Loucy (cell line): Measurements from ENCODE around the gene PCDHGC4.

ENCODE experiments used
- H2AFZ ChIP-seq: fragments of 200-600 bp; sonication (generic); 2 replicates; pipeline ENCODE4 v1.6.0; 2016; ENCODE audit warnings: antibody characterized with exemption, mild to moderate bottlenecking, low read length, moderate library complexity
- H3F3A ChIP-seq: fragments of 200-600 bp; 2 replicates; pipeline ENCODE4 v1.6.0; 2016; ENCODE audit warnings: antibody characterized with exemption, low read depth, mild to moderate bottlenecking
- H3K27me3 ChIP-seq: fragments of 200-600 bp; sonication (generic); 2 replicates; pipeline ENCODE4 v1.6.1; 2014; ENCODE audit warnings: low read length, mild to moderate bottlenecking; ENCODE audit not compliant: insufficient read depth, poor library complexity, severe bottlenecking
- H3K36me3 ChIP-seq: fragments of 200-600 bp; sonication (generic); 2 replicates; pipeline ENCODE4 v1.6.1; 2016; ENCODE audit warnings: low read length; ENCODE audit not compliant: insufficient read depth
- H3K4me1 ChIP-seq: fragments of 200-600 bp; sonication (generic); 2 replicates; pipeline ENCODE4 v1.5.1; 2014; ENCODE audit warnings: low read length, mild to moderate bottlenecking; ENCODE audit not compliant: insufficient read depth, poor library complexity, severe bottlenecking
- H3K4me2 ChIP-seq: fragments of 200-600 bp; sonication (generic); 2 replicates; pipeline ENCODE4 v1.6.0; 2014; ENCODE audit warnings: antibody characterized with exemption, low read length, low read depth, mild to moderate bottlenecking; ENCODE audit not compliant: poor library complexity, severe bottlenecking
- H3K4me3 ChIP-seq: fragments of 200-600 bp; sonication (generic); 2 replicates; pipeline ENCODE4 v1.5.1; 2014; ENCODE audit warnings: low read length, mild to moderate bottlenecking, mixed read lengths; ENCODE audit not compliant: poor library complexity, severe bottlenecking
- H3K79me2 ChIP-seq: fragments of 200-600 bp; sonication (generic); 2 replicates; pipeline ENCODE4 v1.6.1; 2014; ENCODE audit warnings: low read length; ENCODE audit not compliant: insufficient read depth
- H3K9ac ChIP-seq: fragments of 200-600 bp; sonication (generic); 2 replicates; pipeline ENCODE4 v1.6.0; 2014; ENCODE audit warnings: mild to moderate bottlenecking, low read depth, low read length, moderate library complexity; ENCODE audit not compliant: poor library complexity, severe bottlenecking
- H3K9me2 ChIP-seq: fragments of 200-600 bp; sonication (generic); replicated peaks from 2 replicates; pipeline ENCODE4 v1.6.1; 2016; ENCODE audit warnings: low read depth, low read length, mixed read lengths
- H3K9me3 ChIP-seq: fragments of 200-600 bp; sonication (generic); 2 replicates; pipeline ENCODE4 v1.6.1; 2014; ENCODE audit warnings: mild to moderate bottlenecking, antibody characterized with exemption, low read length, low read depth; ENCODE audit not compliant: insufficient read depth
- H4K20me1 ChIP-seq: fragments of 200-600 bp; sonication (generic); 2 replicates; pipeline ENCODE4 v1.6.0; 2014; ENCODE audit warnings: antibody characterized with exemption, low read length, mild to moderate bottlenecking; ENCODE audit not compliant: insufficient read depth, poor library complexity, severe bottlenecking
- EZH2phosphoT487 ChIP-seq: fragments of 200-600 bp; IDR thresholded peaks from 2 replicates; pipeline ENCODE4 v1.6.1; 2018; ENCODE audit warnings: antibody characterized with exemption, mild to moderate bottlenecking, moderate library complexity, borderline replicate concordance
- TF ChIP-seq, protein P1 (sequence below): fragments of 200-600 bp; sonication (generic); conservative IDR thresholded peaks from 2 replicates; pipeline ENCODE4 v1.5.1; 2014; ENCODE audit warnings: mild to moderate bottlenecking, antibody characterized with exemption, low read length

Gene PCDHGC4

GRCh38 chr5:141494761-141495452, 10.1 kb downstream of the PCDHGC4 start:
- no peaks in the 10 kb centered on the region for H4K20me1 ChIP-seq
- no peak overlapping the region for H3K9ac ChIP-seq
- H3K4me3 ChIP-seq, result no peak overlapping the region
- no peak overlapping the region; the same call in 1 of the 2 replicates for H2AFZ ChIP-seq
- no peaks in the 10 kb centered on the region for H3K4me1 ChIP-seq
- TF ChIP-seq, protein P1, sequence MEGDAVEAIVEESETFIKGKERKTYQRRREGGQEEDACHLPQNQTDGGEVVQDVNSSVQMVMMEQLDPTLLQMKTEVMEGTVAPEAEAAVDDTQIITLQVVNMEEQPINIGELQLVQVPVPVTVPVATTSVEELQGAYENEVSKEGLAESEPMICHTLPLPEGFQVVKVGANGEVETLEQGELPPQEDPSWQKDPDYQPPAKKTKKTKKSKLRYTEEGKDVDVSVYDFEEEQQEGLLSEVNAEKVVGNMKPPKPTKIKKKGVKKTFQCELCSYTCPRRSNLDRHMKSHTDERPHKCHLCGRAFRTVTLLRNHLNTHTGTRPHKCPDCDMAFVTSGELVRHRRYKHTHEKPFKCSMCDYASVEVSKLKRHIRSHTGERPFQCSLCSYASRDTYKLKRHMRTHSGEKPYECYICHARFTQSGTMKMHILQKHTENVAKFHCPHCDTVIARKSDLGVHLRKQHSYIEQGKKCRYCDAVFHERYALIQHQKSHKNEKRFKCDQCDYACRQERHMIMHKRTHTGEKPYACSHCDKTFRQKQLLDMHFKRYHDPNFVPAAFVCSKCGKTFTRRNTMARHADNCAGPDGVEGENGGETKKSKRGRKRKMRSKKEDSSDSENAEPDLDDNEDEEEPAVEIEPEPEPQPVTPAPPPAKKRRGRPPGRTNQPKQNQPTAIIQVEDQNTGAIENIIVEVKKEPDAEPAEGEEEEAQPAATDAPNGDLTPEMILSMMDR, result no peak
- no peak for TF ChIP-seq EZH2phosphoT487
- no peaks in the 10 kb centered on the region for H3K79me2 ChIP-seq
- H3F3A ChIP-seq, result no peaks in the 10 kb centered on the region
- H3K27me3 ChIP-seq, result no peaks in the 10 kb centered on the region
- H3K9me3 ChIP-seq, result no peaks in the 10 kb centered on the region
- H3K4me2 ChIP-seq, result no peak overlapping the region
- no peaks in the 10 kb centered on the region for H3K36me3 ChIP-seq
- H3K9me2 ChIP-seq, result no peaks in the 10 kb centered on the region

DNA sequence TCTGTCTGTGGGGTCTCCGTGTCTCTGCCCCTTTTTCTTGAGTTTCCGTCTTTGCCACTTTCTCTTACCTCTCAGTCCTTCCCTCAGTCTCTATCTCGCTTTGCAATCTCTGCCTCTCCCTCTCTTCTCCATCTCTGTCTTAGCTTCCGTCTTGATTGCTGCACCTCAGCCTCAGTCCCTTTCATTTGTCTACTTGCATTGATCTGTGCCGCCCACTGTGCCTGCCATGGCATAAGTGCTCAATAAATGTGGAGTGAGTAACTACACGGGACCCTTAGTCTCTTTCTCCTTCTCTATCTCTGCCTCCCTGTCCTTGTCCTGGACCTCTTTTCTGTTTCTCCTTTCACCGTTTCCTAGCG, 10.6 kb downstream of the PCDHGC4 start:
- Histone ChIP-seq H3K4me3 (no peak overlapping the region), H3K4me1 (no peaks in the 10 kb centered on the region), H3K4me2 (no peak overlapping the region), H3K9me2 (no peaks in the 10 kb centered on the region), H3K79me2 (no peaks in the 10 kb centered on the region), H3F3A (no peaks in the 10 kb centered on the region), H4K20me1 (no peaks in the 10 kb centered on the region), H3K9ac (no peak overlapping the region), H2AFZ (no peak overlapping the region), H3K27me3 (no peaks in the 10 kb centered on the region), H3K9me3 (no peaks in the 10 kb centered on the region), H3K36me3 (no peaks in the 10 kb centered on the region)
- TF ChIP-seq, protein P1, result no peak

DNA sequence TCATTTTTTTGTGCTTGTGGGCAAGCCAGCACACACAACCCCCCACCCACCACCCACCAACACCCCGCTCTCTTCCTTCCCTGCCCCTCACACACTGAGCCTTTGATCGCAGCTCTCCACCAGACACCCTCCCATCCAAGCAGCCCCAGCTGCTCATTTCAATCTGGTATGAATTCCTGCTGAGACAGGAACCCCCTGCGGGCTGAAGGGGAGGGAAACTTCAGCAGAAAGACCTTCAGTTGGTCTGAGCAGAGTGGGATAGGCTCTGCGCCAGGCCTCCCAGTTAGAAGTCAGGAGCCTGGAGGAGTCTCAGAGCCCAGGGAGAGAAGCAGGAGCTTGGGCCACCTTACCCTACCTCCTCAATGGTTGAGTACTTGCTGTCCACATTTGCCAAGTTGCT, 11.2 kb downstream of the PCDHGC4 start:
- Histone ChIP-seq H3F3A (no peaks in the 10 kb centered on the region), H4K20me1 (no peaks in the 10 kb centered on the region), H3K9ac (no peak overlapping the region), H3K4me2 (no peak overlapping the region), H3K4me3 (no peak overlapping the region), H3K36me3 (no peaks in the 10 kb centered on the region), H3K9me3 (no peaks in the 10 kb centered on the region), H2AFZ (no peak overlapping the region), H3K79me2 (no peaks in the 10 kb centered on the region), H3K9me2 (no peaks in the 10 kb centered on the region), H3K27me3 (no peaks in the 10 kb centered on the region), H3K4me1 (no peaks in the 10 kb centered on the region)
- TF ChIP-seq, protein P1, result no peak
- TF ChIP-seq EZH2phosphoT487, result no peak
